WTC11 (cell line): ENCODE results near the gene PCDH20.
A peak's percentile ranks its signal among the peaks of the same experiment; 100 is the strongest.

Experiments used
- CBFB ChIP-seq: sonication (generic); formaldehyde crosslinking; IDR thresholded peaks from 2 replicates; pipeline ENCODE4 v1.8.1; 2022; ENCODE audit warnings: mild to moderate bottlenecking, low read depth, missing genetic modification reagents
- FOXK1 ChIP-seq: sonication (generic); formaldehyde crosslinking; IDR thresholded peaks from 2 replicates; pipeline ENCODE4 v1.8.0; 2022; ENCODE audit warnings: mild to moderate bottlenecking, moderate library complexity, missing genetic modification reagents
- FOXP1 ChIP-seq: sonication (generic); formaldehyde crosslinking; IDR thresholded peaks from 2 replicates; pipeline ENCODE4 v1.8.0; 2022; ENCODE audit warnings: missing genetic modification reagents, mild to moderate bottlenecking, moderate library complexity, borderline replicate concordance
- SOX15 ChIP-seq: fragments of 250-450 bp; sonication (Bioruptor Pico); IDR thresholded peaks from 2 replicates; pipeline ENCODE4 v1.9.0; 2021; ENCODE audit warnings: mild to moderate bottlenecking
- SP1 ChIP-seq: sonication (generic); formaldehyde crosslinking; conservative IDR thresholded peaks from 2 replicates; pipeline ENCODE4 v1.8.1; 2022; ENCODE audit warnings: missing genetic modification reagents
- TP53 ChIP-seq: sonication (generic); formaldehyde crosslinking; IDR thresholded peaks from 2 replicates; pipeline ENCODE4 v1.8.1; 2023; ENCODE audit warnings: mild to moderate bottlenecking, missing genetic modification reagents
- ZBTB21 ChIP-seq: sonication (generic); formaldehyde crosslinking; IDR thresholded peaks from 2 replicates; pipeline ENCODE4 v1.8.1; 2023; ENCODE audit warnings: mild to moderate bottlenecking, missing genetic modification reagents, borderline replicate concordance
- ZNF416 ChIP-seq: fragments of 250-450 bp; sonication (Bioruptor Pico); IDR thresholded peaks from 2 replicates; pipeline ENCODE4 v1.9.0; 2021; ENCODE audit warnings: mild to moderate bottlenecking, inconsistent platforms
- TF ChIP-seq, protein P1 (sequence below): fragments of 200-600 bp; IDR thresholded peaks from 2 replicates; pipeline ENCODE4 v1.8.0; 2022; ENCODE audit warnings: antibody characterized with exemption
- TF ChIP-seq, protein P2 (sequence below): sonication (generic); formaldehyde crosslinking; IDR thresholded peaks from 2 replicates; pipeline ENCODE4 v1.8.0; 2022; ENCODE audit warnings: mild to moderate bottlenecking, missing genetic modification reagents
- TF ChIP-seq, protein P3 (sequence below): sonication (generic); formaldehyde crosslinking; IDR thresholded peaks from 2 replicates; pipeline ENCODE4 v1.8.1; 2023; ENCODE audit warnings: mild to moderate bottlenecking, missing genetic modification reagents, moderate library complexity
- TF ChIP-seq, protein P4 (sequence below): sonication (generic); formaldehyde crosslinking; IDR thresholded peaks from 2 replicates; pipeline ENCODE4 v1.8.1; 2022; ENCODE audit warnings: low read depth, mild to moderate bottlenecking, moderate library complexity, missing genetic modification reagents, borderline replicate concordance
- TF ChIP-seq, protein P5 (sequence below): fragments of 250-450 bp; sonication (Bioruptor Pico); IDR thresholded peaks from 2 replicates; pipeline ENCODE4 v1.9.0; 2021; ENCODE audit warnings: mild to moderate bottlenecking
- TF ChIP-seq, protein P6 (sequence below): sonication (generic); formaldehyde crosslinking; IDR thresholded peaks from 2 replicates; pipeline ENCODE4 v1.8.0; 2022; ENCODE audit warnings: mild to moderate bottlenecking, missing genetic modification reagents

DNA sequence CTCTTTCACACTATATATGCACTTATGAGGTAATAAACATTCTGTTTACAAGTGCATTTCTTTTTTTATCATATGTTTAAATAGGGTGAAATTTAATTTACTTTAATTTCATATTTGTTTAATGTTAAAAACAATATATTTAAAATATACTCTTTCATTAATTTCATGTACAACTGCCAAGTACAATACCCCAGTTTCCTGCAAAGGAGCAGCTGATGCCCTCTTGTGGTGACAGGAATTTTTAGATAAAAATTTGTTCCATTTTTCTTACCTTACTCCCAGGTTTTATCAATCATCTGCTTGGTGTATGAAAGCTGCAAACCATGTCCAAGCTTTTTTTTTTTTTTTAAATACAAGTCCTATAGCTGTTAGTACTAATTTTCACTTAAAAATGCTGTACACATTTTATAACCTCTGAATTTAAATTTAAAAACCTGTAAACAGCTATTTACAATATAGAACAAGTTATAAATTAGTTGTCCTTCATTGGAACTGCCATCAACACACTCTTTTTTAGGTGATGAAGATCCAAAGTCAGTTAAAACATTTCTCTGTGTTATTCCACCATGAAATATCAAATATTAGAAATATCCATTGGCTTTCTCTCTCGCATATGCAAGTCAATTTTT lies 4.9 kb downstream of the PCDH20 start:
- TF ChIP-seq, protein P1, sequence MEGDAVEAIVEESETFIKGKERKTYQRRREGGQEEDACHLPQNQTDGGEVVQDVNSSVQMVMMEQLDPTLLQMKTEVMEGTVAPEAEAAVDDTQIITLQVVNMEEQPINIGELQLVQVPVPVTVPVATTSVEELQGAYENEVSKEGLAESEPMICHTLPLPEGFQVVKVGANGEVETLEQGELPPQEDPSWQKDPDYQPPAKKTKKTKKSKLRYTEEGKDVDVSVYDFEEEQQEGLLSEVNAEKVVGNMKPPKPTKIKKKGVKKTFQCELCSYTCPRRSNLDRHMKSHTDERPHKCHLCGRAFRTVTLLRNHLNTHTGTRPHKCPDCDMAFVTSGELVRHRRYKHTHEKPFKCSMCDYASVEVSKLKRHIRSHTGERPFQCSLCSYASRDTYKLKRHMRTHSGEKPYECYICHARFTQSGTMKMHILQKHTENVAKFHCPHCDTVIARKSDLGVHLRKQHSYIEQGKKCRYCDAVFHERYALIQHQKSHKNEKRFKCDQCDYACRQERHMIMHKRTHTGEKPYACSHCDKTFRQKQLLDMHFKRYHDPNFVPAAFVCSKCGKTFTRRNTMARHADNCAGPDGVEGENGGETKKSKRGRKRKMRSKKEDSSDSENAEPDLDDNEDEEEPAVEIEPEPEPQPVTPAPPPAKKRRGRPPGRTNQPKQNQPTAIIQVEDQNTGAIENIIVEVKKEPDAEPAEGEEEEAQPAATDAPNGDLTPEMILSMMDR = 0 out of 2 replicates have a peak, but pooled peaks have one; percentile 20
- TF ChIP-seq, protein P2, sequence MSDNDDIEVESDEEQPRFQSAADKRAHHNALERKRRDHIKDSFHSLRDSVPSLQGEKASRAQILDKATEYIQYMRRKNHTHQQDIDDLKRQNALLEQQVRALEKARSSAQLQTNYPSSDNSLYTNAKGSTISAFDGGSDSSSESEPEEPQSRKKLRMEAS (CRISPR knock-in tag) = no peak
- no peak for TF ChIP-seq SOX15
- TF ChIP-seq ZBTB21 (CRISPR knock-in tag) = no peak
- no peak for TF ChIP-seq FOXK1
- TF ChIP-seq FOXP1 (CRISPR knock-in tag) = no peak
- TF ChIP-seq CBFB = no peak
- TF ChIP-seq TP53 = no peak
- no peak for TF ChIP-seq SP1 (CRISPR knock-in tag)
- TF ChIP-seq ZNF416 (CRISPR knock-in tag) = no peak
- TF ChIP-seq, protein P3, sequence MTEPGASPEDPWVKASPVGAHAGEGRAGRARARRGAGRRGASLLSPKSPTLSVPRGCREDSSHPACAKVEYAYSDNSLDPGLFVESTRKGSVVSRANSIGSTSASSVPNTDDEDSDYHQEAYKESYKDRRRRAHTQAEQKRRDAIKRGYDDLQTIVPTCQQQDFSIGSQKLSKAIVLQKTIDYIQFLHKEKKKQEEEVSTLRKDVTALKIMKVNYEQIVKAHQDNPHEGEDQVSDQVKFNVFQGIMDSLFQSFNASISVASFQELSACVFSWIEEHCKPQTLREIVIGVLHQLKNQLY (CRISPR knock-in tag) = no peak
- TF ChIP-seq, protein P4, sequence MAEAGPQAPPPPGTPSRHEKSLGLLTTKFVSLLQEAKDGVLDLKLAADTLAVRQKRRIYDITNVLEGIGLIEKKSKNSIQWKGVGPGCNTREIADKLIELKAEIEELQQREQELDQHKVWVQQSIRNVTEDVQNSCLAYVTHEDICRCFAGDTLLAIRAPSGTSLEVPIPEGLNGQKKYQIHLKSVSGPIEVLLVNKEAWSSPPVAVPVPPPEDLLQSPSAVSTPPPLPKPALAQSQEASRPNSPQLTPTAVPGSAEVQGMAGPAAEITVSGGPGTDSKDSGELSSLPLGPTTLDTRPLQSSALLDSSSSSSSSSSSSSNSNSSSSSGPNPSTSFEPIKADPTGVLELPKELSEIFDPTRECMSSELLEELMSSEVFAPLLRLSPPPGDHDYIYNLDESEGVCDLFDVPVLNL (CRISPR knock-in tag) = no peak
- TF ChIP-seq, protein P5, sequence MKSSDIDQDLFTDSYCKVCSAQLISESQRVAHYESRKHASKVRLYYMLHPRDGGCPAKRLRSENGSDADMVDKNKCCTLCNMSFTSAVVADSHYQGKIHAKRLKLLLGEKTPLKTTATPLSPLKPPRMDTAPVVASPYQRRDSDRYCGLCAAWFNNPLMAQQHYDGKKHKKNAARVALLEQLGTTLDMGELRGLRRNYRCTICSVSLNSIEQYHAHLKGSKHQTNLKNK = no peak
- TF ChIP-seq, protein P6, sequence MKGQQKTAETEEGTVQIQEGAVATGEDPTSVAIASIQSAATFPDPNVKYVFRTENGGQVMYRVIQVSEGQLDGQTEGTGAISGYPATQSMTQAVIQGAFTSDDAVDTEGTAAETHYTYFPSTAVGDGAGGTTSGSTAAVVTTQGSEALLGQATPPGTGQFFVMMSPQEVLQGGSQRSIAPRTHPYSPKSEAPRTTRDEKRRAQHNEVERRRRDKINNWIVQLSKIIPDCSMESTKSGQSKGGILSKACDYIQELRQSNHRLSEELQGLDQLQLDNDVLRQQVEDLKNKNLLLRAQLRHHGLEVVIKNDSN (CRISPR knock-in tag) = no peak
